GM21381 (cell line): ENCODE data around the gene OR4D1.

Experiments
- ATAC-seq: cut with Tn5 transposase; IDR thresholded peaks from one replicate; pipeline ENCODE4 v1.9.1; 2021; ENCODE audit warnings: mild to moderate bottlenecking, moderate library complexity; ENCODE audit not compliant: unreplicated experiment

Gene OR4D1

GRCh38 chr17:58192612-58193011 lies 44.4 kb downstream of the OR4D1 start, which contains the start of gene EPX:
TSS of gene EPX (plus strand) at chr17:58192726. CDS start at chr17:58192847, 121 bp downstream.
- no peak for ATAC-seq

GRCh38 chr17:58193641-58194255 lies 45.6 kb downstream of the OR4D1 start:
- ATAC-seq, result no peak

GRCh38 chr17:58195518-58196123 lies 47.4 kb downstream of the OR4D1 start:
- no peak for ATAC-seq

GRCh38 chr17:58196610-58197009 lies 48.4 kb downstream of the OR4D1 start:
- no peak for ATAC-seq

GRCh38 chr17:58200024-58200633 lies 51.9 kb downstream of the OR4D1 start:
- ATAC-seq, result no peak

GRCh38 chr17:58202859-58203258 lies 54.7 kb downstream of the OR4D1 start:
- ATAC-seq, result no peak

- ATAC-seq, result no peak
Observed at GRCh38 chr17:58204796-58205195, 56.6 kb downstream of the OR4D1 start.

GRCh38 chr17:58205936-58206335 lies 57.8 kb downstream of the OR4D1 start:
- no peak for ATAC-seq

- no peak for ATAC-seq
Observed at GRCh38 chr17:58207451-58207850, 59.3 kb downstream of the OR4D1 start.

- ATAC-seq, result no peak
Observed at GRCh38 chr17:58208344-58208743, 60.2 kb downstream of the OR4D1 start.
